ENCODE measurements around the gene OVOL2.
"Not testable (repeated sequence)": the region's sequence is repeated elsewhere in the genome, so short reads cannot be mapped to it uniquely, and the experiment has no call there.

Gene OVOL2

DNA sequence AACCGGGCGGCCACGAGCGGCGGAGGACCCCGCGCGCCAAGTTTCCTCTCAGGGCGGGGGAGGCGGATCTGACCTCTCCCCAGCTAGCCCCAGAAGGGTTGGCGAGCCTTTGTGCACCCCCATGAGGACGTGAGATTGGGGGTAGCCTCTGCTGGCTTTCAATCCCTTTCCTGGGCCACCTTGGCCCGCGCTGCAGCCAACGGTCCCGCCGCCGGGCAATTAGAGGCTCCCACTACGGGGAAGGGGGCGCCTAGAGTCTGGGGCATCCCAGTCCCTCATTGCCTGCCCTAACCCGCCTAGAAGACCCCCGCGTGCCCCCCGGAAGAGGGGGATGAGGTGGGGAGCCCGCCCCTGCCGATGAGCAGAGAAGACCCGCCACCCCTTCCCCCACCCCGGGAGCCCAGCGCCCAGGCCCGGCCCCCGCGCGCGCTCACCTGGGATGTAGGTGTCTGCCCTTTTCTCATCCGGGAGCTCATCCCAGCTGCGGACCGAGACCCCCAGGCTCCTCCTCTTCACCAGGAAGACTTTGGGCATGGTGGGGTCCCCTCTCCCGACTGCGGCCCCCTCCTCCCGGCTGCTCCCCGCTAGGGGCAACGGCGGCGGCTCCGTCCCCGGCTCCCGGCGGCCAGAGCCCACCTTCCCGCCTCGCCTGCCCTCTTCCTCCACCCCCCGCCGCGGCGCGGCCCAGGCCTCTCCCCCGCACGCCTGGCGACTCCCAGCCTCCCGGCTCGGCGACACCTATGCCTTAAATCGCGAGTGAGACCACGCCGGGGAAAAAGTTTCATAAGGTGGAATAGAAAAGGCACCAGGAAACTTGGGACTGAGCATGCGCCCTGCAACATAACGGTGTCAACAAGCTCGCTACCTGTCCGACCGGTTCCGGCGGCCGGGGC, at the start of gene OVOL2:
TSS of gene OVOL2 (minus strand) at position 816 of the 893 bp plus-strand sequence. CDS start at position 534, 282 bp downstream.
- DNase-seq (ENCODE audit: insufficient read length, low spot score): no peak

GRCh38 chr20:18103497-18103896, 45.8 kb upstream of the OVOL2 start:
- DNase-seq (ENCODE audit: insufficient read length, low spot score) (no peak), FAIRE-seq (no peak)

More for the DNA sequence above, at the start of gene OVOL2:
- FAIRE-seq: no peak

- DNase-seq (ENCODE audit: insufficient read length, low spot score) (no peak), FAIRE-seq (no peak)
These were observed 43.6 kb upstream of the OVOL2 start for GRCh38 chr20:18101125-18101810.

GRCh38 chr20:18100569-18100968, 42.9 kb upstream of the OVOL2 start:
- DNase-seq (ENCODE audit: insufficient read length, low spot score); FAIRE-seq: not testable (repeated sequence)

DNA sequence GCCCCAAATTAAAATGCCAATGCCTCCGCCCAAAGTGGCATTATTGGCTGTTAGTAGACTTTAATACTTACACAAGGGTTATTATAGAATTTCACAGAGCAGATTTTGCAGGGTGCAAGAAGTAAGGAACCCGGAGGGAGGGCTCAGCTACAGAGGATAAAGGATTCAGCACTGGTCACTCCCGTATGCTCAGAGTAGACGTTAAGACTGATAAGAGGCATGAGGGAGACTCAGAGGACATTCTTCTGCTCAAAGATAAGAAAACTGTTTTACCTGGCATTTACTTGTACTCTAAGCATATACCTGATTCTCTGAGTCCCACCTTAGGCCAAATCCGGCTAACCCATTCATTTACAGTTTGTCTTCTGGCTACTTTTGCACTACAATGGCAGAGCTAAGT, 36.5 kb upstream of the OVOL2 start:
- FAIRE-seq: no peak

DNA sequence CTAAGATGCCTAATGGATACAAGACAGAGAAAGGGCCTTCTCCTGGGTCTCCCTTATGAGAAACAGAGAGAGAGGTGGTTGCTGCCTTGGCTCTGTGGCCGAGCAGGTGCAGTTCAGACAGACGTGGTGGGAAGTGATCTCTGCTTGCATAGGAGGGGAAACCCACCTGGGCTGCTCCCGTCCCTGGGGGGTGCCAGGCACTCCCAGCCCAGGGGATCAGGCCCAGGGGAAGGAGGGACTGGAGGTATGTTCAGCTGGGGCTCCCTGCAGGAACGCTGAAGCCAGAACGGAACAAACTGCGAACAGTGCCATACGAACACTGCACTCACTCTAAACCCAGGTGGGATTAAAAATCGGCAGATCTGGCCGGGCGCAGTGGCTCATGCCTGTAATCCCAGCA, 35.7 kb upstream of the OVOL2 start:
- DNase-seq (ENCODE audit: insufficient read length, low spot score): no peak
- FAIRE-seq: no peak

More for the DNA sequence above, 36.5 kb upstream of the OVOL2 start:
- DNase-seq (ENCODE audit: insufficient read length, low spot score): no peak

- FAIRE-seq (no peak), DNase-seq (ENCODE audit: insufficient read length, low spot score) (no peak)
These were observed 35.2 kb upstream of the OVOL2 start for GRCh38 chr20:18092890-18093289.

GRCh38 chr20:18091623-18092022, 33.9 kb upstream of the OVOL2 start:
- FAIRE-seq: no peak
- no peak for DNase-seq (ENCODE audit: insufficient read length, low spot score)

DNA sequence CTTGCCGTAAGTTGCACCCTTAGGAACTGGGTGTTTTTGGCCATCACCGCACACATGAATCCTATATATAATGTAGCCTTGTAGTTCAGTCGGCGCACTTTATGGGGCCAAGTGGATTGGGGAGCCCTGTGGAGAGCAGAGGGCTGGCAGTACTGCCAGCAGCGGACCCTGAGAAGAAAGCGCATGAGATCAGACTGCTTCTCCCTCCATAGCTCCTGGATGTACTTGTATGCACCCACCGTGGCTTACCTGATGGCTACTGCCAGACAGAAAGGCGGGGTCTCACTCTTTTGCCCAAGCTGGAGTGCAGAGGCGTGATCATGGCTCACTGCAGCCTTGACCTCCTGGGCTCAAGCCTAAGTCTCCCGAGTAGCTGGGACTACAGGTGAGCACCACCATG, 32.8 kb upstream of the OVOL2 start:
- DNase-seq (ENCODE audit: insufficient read length, low spot score): no peak
- FAIRE-seq: no peak

GRCh38 chr20:18090044-18090443, 32.3 kb upstream of the OVOL2 start:
- FAIRE-seq (no peak), DNase-seq (ENCODE audit: insufficient read length, low spot score) (no peak)

GRCh38 chr20:18088841-18089240, 31.1 kb upstream of the OVOL2 start:
- FAIRE-seq; DNase-seq (ENCODE audit: insufficient read length, low spot score): not testable (repeated sequence)

DNA sequence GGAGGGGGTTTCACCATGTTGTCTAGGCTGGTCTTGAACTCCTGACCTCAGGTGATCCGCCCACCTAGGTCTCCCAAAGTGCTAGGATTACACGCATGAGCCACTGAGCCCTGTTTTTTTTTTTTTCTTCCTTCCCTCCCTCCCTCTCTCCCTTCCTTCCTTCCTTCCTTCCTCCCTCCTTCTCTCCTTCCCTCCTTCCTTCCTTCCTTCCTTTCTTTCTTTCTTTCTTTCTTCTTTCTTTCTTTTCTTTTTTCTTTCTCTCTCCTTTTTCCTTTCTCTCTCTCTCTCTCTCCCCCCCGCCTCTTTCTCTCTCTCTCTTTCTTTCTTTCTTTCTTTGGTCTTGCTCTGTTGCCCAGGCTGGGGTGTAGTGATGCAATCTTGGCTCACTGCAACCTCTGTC, 30.6 kb upstream of the OVOL2 start:
- not testable (repeated sequence) for FAIRE-seq; DNase-seq (ENCODE audit: insufficient read length, low spot score)

DNA sequence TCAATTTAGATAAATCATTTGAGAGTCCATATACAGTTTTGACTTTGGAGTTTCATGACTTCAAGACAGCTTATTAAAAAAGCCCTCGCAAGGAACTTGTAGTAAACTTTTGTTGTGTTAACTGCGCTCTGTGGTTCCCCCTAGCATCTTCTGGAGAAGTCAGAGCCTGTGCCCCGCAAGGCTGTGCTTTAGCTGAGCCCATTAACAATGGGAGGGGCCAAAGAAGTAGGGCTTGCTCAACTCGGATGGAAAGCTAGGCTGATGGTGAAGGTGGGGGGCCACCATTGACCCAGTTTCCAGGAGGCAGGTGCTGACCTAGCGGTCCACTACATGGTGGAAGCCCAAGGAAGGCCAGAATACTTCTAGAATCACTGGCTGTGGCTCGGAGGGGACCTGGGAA, 29.3 kb upstream of the OVOL2 start:
- no peak for FAIRE-seq
- DNase-seq (ENCODE audit: insufficient read length, low spot score): no peak

GRCh38 chr20:18080836-18081235, 23.1 kb upstream of the OVOL2 start:
- not testable (repeated sequence) for FAIRE-seq; DNase-seq (ENCODE audit: insufficient read length, low spot score)

DNA sequence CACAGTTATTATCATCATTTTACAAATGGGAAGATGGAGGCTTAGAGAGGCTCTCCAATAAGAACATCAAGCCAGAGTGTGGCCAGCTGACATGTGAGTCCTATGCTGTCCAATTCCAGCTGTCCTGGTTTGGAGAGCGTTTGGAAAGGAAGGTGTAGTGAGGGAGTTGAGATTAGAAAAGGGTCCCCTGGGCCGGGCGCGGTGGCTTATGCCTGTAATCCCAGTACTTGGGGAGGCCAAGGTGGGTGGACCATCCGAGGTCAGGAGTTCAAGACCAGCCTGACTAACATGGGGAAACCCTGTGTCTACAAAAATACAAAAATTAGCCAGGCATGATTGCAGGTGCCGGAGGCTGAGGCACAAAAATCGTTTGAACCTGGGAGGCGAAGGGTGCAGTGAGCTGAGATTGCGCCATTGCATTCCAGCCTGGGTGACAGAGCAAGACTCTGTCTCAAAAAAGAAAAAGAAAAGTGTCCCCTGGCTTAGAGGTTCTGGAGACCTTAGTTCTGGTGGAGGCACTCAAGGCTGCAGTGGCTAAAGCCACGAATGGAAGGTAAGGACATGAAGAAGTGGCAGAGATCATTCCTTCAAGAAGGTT, 22.1 kb upstream of the OVOL2 start:
- FAIRE-seq (no peak), DNase-seq (ENCODE audit: insufficient read length, low spot score) (no peak)

DNA sequence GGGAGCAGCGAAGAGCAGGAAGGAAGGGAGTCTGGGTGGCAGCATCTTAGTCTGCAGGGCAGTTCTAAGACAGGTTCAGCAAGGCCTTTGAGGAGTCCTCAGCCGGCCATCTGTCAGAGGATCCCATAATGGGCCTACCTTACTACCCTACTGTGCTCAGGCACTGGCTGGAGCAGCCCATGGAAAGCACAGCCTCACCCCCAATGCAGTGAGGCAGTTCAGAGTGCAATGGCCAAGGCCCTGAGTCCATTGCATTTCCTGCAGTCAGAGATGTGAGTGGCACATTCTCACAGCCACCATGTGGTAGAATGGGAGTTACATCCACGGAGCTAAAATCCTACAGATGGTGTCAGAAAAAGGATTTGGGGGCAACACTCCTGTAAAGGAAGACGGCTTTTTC, 19.4 kb upstream of the OVOL2 start:
- no peak for FAIRE-seq
- DNase-seq (ENCODE audit: insufficient read length, low spot score): no peak

DNA sequence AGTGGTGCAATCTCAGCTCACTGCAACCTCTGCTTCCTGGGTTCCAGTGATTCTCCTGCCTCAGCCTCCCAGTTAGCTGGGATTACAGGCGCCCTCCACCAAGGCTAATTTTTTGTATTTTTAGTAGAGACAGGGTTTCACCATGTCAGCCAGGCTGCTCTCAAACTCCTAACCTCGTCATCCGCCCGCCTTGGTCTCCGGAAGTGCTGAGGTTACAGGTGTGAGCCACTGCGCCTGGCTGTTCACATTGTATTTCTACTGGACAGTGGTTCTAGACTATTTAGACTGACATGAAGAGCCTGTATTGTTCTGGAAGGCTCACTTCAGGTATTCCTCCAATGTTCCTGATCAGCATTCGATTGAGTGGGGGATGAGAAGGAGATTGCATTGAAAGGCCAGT, 14.8 kb upstream of the OVOL2 start:
- no peak for DNase-seq (ENCODE audit: insufficient read length, low spot score)
- FAIRE-seq: no peak

GRCh38 chr20:18066421-18067333, 9.0 kb upstream of the OVOL2 start:
- DNase-seq (ENCODE audit: insufficient read length, low spot score) (no peak), FAIRE-seq (no peak)

DNA sequence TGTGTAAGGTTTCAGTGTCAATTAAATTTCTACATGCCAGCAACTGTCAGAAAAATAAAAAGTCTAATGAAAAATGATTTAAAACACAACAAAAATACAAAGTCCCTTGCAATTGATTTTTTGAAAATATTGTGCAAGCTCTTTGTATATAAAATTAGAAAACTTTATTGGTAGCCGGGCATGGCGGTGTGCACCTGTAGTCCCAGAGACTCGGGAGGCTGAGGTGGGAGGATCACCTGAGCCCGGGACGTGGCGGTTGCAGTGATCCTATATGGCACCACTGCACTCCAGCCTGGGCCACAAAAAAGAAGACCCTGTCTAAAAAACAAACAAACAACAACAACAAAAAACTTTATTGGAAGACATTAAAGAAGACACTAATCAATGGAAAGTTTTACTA, 6.0 kb upstream of the OVOL2 start:
- DNase-seq (ENCODE audit: insufficient read length, low spot score): no peak
- no peak for FAIRE-seq

DNA sequence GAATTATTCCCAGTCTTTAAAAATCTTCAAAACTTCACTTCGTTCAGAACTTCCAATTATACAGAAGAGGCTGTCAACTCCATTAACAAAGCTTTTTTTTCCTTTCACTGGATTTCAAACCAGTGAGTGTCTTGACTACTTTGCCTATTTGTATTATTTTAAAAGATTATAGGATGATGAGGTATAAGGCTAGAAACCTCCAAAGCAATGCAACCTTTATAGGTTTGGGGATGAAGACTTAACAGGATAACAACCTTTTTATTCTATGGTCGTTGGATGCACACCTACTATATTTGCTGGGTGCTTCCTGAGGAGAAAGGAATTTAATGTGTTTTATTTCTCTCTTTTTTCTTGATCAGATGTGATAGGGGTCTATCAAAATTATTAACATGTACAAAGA, 1.9 kb upstream of the OVOL2 start:
- DNase-seq (ENCODE audit: insufficient read length, low spot score) (no peak), FAIRE-seq (no peak)
